ENCODE measurements around the gene TBC1D2B.
A peak's percentile ranks its signal among the peaks of the same experiment; 100 is the strongest.
"Not testable (repeated sequence)": the region's sequence is repeated elsewhere in the genome, so short reads cannot be mapped to it uniquely, and the experiment has no call there.

DNA sequence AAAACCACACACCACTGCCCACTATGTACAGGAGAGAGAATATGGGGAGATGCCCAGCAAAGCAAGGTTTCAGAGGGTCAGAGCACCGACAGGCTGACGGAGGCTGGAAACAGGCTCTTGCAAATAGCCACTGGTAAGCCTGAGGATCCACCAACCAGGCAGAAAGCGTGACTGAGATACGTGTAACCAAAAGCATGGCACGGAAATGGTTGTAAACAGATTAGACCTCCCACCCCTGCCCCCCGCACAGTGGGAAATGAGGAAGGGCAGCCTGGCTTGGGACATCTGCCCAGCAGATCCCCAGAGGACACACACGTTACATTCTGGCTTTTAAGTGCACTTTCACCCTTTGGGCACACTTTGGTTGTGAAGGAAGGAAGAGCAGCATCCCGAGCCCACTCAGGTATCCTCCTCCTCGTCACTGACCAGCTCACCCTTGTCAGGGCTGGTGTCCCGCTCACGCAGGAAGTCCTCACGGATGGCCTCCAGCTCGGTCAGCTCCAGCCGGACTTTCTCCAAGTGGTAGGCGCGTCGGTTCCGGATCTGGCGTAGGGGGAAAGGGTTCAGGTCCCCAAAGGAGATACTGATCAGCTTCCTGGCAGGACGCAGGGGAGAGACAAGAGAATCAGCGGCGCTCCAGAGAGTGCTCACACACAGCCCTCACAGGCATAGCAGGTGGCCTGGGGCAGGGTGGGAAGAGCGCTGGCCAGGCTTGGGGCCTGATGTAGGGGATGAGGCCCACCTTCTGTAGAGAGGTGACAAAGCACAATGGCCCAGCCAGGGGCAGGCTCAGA lies 79.6 kb downstream of the TBC1D2B start:
- TF ChIP-seq, protein P1, sequence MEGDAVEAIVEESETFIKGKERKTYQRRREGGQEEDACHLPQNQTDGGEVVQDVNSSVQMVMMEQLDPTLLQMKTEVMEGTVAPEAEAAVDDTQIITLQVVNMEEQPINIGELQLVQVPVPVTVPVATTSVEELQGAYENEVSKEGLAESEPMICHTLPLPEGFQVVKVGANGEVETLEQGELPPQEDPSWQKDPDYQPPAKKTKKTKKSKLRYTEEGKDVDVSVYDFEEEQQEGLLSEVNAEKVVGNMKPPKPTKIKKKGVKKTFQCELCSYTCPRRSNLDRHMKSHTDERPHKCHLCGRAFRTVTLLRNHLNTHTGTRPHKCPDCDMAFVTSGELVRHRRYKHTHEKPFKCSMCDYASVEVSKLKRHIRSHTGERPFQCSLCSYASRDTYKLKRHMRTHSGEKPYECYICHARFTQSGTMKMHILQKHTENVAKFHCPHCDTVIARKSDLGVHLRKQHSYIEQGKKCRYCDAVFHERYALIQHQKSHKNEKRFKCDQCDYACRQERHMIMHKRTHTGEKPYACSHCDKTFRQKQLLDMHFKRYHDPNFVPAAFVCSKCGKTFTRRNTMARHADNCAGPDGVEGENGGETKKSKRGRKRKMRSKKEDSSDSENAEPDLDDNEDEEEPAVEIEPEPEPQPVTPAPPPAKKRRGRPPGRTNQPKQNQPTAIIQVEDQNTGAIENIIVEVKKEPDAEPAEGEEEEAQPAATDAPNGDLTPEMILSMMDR (IDR thresholded peaks at IDR 0.05 in 8 of 11, conservative IDR thresholded peaks at IDR 0.05 in 3 of 11), result not testable (repeated sequence)
- TF ChIP-seq POLR2A (IDR thresholded peaks at IDR 0.05), result not testable (repeated sequence)
- peak in 1 of 3 donors; percentile 46 for TF ChIP-seq POLR2AphosphoS5 (IDR thresholded peaks at IDR 0.05)

Data from spleen (tissue), 7 donors.